Keratinocyte (primary cell): ENCODE measurements around the gene LRRC39.

ENCODE experiments used
- CTCF ChIP-seq, 3 experiments: IDR thresholded peaks in 1 of 3; conservative IDR thresholded peaks in 1 of 3; optimal IDR thresholded peaks in 1 of 3; 2 replicates in 2 of 3; 3 replicates in 1 of 3; pipeline versions ENCODE3 to v1.5.1; 2011; ENCODE audit warnings: low read length in 3 of 3, mild to moderate bottlenecking in 3 of 3, moderate library complexity in 2 of 3, control low read depth in 1 of 3, inconsistent platforms in 1 of 3; ENCODE audit not compliant: insufficient read depth in 2 of 3; ENCODE audit errors: extremely low read depth in 1 of 3
- EZH2 ChIP-seq: IDR thresholded peaks from one replicate; pipeline ENCODE4 v1.6.1; 2012; ENCODE audit warnings: inconsistent platforms, mild to moderate bottlenecking, low read length, moderate library complexity

DNA sequence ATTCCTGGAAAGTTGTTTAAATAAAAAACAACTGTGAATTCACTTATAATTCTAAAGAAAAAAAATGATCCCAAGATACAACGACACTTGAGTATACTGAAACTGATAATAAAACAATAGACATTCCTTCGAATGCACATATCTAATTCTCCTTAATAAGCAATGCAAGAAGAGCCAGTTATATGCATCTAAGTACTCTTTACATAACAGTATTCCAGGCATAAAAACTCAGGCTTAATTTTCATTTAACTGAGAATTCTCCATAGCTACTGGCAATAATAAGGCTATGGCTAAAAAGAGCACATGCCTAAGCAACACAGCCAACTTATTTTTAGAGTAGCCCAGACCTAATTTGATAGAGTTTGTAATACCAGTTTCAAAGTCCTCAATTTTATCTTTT, 76.5 kb downstream of the LRRC39 start:
- no peak for TF ChIP-seq CTCF (optimal IDR thresholded peaks at IDR 0.05 in 1 of 3, IDR thresholded peaks at IDR 0.05 in 1 of 3, conservative IDR thresholded peaks at IDR 0.05 in 1 of 3; ENCODE audit: extremely low read depth in 1 of 3, insufficient read depth in 2 of 3, low read length in 3 of 3)
- no peak for TF ChIP-seq EZH2
